ENCODE results near the gene RASGRP1.
A peak's percentile ranks its signal among the peaks of the same experiment; 100 is the strongest.

RASGRP1 gene

GRCh38 chr15:38453971-38454695, 110.5 kb downstream of the RASGRP1 start, which contains the start of gene FAM98B:
Gene FAM98B (plus strand): TSS chr15:38454127. CDS start chr15:38454162, 35 bp downstream.
- DNase-seq = peak; percentile 79 to 86

- no peak for DNase-seq
Observed at GRCh38 chr15:38441130-38441519, 123.5 kb downstream of the RASGRP1 start.

GRCh38 chr15:38440353-38441129, 124.1 kb downstream of the RASGRP1 start:
- DNase-seq = peak; percentile 11 to 28
